Measurements from ENCODE around the gene ELF5.

- no peak for TF ChIP-seq CTCF (IDR thresholded peaks at IDR 0.05)
- no peak for TF ChIP-seq POLR2A (IDR thresholded peaks at IDR 0.05)
Observed at GRCh38 chr11:34505874-34506273, 7.7 kb downstream of the ELF5 start.
